NCI-H1436 treated with DMSO at 0.1 percent for 48 hours (cell line): Measurements from ENCODE around the gene ZNF212.

Experiments
- DNase-seq: peaks from one replicate; lab custom pipeline; 2025; lab: John Stamatoyannopoulos, UW

The ZNF212 gene

DNA sequence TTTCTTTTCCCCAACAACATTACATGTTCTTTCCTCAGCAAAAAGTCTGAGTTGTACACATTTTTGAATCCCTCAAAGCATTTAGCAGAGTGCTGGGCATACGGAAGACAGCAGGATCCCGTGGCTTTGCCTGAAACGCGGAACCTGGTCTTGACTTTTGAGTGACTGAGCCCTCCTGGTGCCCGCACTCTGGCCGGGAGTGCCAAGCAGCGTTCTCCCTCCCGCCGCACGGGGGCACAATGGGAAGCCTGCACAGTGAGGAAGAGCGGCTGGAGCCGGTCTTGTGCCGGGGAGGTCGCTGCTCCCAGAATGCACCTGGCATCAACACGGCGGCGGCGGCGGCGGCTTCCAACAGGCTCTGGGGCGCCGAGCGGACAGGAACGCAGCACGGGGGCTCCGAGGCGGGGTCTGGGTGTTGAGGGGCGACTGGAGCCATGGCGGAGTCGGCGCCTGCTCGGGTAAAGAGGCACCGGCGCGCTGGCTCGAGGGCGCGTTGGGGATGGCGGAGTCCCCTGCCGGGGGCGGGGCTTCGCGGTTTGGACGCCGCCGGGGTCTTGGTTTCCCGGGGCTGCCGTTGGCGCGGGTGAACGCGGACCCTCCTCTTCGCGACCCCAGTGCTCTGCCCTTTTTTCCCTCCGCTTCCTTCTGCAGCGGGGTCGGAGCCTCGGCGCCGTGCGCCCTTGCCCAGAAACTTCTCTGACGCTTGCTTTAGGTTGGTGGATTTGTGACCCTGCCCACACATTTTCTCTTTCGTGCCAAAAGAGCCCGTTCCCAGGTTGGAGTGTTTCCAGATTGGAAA is at the start of gene ZNF212:
Gene ZNF212, plus strand, starts transcription at position 307 of the 799 bp plus-strand sequence. Its CDS starts 128 bp downstream, at position 435.
- DNase-seq: peak; percentile 33

DNA sequence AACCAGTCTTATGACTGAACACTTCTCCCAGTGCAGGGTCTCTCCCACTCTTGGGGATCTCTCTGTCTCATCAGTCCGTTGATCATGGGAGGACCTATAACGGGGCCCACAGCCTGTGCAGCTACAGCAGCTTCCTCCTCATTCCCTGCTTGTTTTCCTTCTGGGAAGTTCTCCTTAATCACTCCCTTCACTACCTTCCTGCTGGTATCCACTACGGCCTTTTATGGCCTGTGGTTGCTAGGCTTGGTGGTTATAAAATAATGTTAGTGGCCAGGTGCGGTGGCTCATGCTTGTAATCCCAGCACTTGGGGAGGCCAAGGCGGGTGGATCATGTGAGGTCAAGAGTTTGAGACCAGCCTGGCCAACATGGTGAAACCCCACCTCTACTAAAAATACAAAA is 47.6 kb upstream of the ZNF212 start:
- DNase-seq: no peak

DNA sequence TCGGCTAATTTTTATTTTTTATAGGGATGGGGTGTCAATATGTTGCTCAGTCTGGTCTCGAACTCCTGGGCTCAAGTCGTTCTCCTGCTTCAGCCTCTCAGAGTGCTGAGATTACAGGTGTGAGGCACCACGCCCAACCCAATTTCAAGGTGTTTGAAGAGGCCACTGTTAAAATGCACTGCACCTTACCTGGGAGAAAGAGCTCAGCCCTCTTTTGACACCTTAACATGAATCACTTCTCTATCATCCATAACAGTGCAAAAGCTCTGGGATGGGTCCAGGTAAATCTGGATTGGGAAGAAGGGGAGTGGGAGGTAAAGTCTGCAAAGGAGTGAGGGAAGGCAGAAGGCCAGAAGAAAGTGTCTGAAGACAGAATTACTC is 44.7 kb upstream of the ZNF212 start:
- no peak for DNase-seq

DNA sequence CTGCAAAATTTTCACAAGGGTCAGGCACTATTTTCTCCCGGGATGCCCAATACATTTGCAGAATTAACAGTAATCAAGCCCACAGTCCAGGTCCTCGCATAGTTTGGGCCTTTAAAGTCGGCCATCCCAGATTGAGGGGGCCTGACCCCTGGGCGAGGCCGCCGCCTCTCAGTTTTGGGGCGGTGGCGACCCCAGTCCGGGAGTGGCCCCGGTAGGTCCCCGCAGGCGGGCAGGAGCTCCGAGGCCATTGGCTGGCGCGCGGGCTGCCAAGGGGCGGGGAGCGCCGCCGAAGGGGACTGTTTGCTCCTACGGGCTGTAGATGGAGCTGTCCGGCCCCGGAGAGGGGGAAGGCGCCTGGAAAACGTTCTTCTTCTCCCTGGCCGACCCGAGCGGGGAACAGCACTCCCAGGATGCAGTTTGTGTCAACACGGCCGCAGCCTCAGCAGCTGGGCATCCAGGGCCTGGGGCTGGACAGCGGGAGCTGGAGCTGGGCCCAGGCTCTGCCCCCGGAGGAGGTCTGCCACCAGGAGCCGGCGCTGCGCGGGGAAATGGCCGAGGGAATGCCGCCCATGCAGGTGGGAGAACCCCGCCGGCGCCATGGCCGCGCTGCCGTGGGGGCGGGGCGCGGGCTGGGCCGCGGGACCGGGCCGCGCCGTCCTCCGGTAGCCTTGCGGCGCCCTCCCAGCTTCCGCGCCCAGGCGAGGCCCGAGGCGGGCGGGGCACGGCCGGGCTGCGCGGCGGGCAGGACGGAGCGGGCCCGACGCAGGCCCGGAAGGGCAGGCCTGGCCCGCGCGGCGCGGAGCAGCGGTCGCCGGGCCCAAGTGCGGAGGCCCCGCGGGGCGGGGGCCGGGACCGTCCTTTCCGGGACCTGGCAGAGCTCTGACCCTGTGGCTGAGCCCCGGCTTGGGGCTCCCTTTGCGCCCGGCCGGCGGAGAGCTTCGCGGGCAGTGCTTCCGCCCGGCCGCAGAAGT is 44.0 kb upstream of the ZNF212 start, which contains the start of gene ZNF282:
Gene ZNF282, plus strand, starts transcription at position 367 of the 971 bp plus-strand sequence. Its CDS starts 44 bp downstream, at position 411.
- DNase-seq: peak; percentile 66

DNA sequence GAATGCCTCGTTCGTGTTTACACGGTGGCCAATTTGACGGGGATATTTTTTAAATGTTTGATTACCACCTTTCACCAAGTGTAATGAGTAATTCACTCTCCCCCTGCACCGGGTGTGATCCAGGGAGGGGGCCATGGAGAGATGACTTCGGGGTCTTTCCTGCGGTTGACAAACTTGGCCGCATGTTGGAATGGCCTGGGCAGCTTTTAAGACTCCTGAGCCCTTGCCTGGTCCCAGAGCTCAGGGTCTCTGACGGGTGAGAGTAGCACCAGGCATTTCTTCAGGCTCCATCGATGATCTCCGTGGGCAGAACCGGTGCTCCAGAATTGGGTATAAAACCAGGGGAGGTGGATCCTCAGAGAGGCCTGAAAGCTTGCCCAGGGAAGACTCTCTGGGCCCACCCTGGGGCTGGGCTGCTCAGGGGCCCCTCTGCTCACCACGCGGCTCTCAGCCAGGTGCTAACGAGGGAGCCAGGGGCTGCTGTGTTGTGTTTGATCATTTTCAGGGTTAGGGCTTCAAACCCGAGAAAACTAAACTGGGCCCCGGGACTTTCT is 43.2 kb upstream of the ZNF212 start:
- no peak for DNase-seq

DNA sequence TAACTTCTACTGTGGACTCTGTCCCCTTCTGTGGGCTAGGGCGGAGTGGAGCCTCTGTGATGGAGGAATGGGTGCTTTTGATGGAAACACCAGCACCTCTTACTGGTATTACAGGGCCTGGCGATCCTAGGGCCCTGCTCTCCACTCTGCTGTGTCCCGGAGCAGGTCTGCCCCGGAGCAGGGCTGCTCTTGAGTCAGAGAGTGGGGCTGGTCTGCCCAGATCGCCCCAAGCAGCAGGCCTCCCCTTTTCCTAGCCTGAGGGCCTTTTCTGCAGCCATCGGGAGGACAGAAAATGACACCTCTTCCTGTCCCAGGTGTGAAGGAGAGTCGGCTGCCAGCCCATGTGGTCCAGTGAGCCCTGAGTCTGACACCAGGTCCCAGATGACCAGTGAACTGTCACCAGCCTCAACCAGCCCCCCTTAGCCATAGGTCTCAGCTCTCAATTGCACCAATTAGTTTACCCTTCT is 42.7 kb upstream of the ZNF212 start:
- DNase-seq: no peak

DNA sequence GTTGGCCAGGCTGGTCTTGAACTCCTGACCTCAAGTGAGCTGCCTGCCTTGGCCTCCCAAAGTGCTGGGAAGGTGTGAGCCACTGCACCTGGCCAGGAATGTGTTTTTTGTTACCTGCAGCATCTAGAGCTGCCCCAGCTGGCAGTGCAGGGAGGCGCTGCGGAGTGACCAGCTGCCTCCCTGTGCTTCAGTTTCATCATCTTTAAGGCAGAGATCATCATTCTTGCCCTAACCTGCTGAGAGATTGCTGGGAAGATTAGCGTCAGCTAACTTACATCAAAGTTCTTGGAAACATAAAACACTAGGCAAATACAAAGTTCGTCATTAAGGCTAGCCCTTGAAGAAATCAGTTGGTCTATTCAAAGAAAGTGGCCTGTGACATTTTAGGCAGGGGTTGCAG is 41.8 kb upstream of the ZNF212 start:
- DNase-seq: no peak

DNA sequence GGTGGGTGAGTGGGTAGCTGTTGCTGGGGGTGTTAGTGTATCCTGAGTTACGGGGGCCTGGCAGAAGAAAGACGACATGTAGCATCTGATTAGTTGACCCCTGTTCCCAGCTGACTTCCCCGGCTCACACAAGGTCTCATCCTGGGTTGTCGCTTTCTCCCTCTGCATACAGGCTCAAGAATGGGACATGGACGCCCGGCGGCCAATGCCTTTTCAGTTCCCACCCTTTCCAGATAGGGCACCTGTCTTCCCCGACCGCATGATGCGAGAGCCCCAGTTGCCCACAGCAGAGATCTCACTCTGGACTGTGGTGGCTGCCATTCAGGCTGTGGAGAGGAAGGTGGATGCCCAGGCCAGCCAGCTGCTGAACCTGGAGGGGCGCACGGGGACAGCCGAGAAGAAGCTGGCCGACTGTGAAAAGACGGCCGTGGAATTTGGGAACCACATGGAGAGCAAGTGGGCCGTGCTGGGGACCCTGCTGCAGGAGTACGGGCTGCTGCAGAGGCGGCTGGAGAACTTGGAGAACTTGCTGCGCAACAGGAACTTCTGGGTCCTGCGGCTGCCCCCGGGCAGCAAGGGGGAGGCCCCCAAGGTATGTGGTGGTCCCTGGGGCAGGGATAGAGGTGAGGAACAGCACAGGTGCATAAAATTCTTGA is 41.2 kb upstream of the ZNF212 start:
- no peak for DNase-seq

DNA sequence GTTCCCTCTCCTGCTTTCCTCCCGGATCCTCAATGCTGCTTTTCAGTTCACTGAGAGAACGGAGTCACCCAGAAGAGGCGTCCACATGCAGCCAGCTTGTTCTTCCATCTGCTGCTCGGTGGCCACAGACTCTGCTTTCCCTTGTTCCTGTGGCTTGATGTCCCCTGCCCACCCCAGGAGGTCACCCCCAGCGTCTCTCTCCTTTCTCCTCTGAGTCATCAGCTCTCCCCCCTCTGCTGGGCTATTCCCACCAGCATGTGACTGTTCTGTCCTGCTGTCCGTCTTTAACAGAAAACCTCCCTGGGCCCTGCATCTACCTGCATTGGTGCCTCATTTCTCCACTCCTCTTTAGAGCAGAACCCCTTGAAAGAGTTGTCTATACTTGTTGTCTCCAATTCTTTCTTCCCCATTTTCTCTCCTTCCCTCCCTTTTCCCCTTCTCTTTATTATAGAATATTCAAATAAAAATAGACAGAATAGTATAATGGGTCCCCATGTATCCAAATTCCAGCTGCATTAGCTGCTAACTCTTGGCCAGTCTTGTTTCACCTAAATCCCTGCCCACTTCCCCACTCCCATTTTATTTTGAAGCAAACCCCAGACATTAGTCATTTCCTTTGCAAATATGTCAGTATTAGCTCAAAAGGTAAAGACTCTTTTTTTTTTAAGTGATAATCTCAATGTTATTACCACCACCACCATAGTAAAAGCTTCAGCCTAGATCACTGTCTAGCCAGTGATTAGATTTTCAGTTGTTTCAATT is 40.0 kb upstream of the ZNF212 start:
- no peak for DNase-seq

DNA sequence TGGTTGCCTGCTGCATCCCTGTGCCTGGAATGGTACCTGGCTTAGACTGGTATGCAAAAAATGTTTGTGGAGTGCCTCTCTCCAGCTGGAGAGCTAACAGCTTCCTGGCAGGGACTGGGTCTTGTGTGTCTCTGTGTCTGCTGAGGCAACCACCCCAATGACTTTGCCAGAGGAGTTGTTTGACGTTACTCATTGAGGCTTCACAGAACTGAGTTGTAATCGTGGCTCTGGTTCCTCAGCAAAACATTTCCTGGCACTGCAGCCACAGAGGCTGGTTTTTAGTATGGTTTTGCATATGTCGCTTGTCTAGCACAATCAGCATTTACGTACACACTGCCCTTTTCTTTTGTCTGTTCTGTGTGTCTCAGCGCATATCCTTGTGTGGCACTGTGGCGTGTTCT is 36.6 kb upstream of the ZNF212 start:
- DNase-seq: no peak

DNA sequence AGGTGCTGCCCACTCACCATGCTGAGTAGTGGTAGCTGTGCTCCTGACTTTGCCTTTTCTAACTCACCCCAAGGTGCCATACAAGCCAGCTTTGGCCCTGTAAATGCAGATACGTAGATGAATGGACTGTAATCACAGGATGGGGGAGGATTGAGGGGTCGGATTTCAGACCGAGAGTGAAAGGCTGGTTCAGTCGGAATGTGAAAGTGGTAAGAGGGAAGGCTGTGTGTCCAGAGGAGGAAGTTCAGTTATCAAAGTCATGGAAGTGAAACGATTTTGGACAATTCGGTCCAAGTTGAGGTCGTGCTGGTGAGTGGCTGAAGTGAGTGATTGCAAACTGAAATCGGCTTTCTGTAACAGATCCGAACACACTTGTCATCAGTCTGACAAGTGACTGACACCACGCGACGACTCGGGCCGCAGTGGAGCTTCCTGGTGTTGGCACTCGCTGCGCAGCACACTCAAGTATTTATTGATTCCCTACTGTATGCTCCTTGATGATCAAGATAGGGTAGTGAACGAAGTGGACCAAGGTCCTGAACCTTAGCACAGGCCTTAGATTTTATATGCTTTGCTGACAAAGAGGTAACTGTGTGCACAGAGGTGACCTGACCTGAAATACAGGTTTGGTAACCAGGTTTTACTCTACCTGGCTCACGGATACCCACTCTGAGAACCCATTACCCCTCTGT is 33.6 kb upstream of the ZNF212 start:
- DNase-seq: no peak

DNA sequence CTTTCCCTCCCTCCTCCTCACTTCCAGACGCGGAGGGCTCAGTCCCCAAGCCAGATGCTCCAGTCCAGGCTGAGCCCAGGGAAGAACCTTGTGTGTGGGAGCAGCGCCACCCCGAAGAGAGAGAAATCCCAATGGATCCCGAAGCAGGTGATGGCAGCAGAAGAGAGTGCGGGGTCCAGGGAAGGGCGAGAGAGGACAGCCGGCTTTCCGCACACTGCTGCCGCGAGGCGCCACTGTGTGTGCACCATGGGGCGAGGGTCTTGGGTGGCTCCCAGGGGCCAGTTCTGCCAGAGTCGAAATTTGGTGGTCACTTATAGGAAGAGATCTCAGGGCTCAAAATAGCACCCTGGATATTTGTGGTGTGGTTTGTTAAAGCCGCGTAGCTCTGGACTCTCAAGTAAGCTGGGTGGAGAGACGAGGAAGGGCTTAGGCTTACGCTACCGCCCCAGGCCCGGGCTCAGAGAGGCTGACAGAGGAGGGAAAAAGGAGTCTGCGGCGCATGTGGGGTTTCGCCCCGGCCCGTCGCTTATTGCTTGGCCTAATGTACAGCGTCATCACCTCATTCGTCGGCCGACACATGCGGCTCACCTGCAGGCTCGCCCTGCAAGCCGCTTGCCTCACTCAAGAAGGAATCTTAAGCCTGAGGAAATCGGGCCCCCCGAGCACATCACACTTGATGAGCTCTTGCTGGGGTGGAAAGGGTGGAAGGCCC is 32.0 kb upstream of the ZNF212 start:
- DNase-seq: no peak

DNA sequence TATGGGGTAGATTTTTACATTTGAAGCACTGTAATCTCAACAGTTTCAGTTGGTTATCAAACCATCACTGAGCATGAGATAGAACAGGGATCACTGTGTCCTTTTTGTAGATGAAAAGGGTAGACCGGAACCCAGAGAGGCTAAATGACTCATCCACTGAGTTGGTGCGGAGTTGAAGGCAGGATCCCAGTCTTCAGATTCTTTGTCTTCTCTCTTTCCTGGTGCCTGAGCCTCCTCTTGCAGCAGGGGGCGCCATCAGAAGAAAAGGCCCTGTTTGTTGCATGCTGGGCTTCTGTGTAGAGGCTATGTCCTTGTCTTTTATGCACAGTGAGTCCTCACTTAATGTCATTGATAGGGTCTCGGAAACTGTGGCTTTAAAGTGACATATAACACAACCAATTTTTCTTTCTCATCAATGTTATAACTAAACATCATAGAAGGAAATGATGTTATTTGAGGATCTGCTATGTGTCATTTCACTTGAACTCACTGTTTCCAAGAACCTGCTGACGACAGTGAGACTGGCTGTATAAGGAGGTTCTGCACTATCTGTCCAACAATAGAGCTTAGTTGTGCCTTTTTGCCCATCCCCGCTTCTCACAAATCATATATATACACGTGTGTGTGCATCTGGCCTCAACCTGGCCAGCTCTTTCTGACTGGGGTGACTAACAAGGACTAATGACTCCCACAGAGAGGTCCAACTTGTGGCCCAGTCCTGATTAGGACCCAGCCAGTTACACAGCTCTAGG is 29.8 kb upstream of the ZNF212 start:
- DNase-seq: no peak

DNA sequence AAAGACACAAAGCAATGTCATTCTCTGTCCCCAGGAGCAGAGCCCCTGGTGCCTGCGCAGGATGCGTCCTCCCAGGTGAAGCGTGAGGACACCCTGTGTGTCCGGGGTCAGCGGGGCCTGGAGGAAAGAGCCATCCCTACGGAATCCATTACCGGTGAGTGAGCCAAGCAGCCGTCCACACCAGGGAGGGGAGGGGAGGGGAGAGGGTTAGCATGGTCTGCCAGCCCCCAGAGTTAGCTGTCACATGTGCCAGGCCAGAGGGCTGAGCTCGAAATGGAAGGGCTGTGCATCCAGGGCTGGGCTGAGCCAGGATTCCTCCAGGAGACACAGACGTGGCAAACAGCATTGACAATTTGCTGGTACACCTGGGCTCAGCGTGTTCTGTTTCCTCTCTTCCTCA is 28.9 kb upstream of the ZNF212 start:
- no peak for DNase-seq

DNA sequence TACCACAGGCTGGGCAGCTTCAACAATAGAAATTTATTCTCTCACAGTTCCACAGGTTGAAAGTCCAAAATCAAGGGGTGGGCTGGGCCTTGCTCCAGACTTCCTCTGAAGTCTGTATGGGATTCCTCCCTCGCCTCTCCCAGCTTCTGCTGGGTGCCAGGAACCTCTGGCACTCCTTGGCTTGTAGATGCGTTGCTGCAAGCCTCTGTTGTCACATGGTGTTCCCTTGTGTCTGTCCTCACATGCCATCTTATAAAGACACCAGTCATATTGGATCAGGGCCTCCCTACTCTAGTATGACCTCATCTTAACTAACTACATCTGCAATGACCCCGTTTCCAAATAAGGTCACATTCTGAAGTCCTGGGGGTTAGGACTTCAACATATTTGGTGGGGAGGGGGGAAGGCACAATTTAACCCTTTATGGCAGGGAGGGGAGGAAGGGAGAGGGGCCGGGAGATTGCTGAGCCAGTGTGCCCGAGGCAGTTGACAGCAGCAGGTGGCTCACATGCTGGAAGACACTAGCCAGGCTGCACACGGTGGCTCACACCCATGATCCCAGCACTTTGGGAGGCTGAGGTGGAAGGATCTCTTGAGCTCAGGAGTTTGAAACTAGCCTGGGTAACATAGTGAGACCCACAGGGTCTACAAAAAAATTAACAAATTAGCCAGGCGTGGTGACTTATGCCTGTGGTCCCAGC is 25.3 kb upstream of the ZNF212 start:
- DNase-seq: no peak

DNA sequence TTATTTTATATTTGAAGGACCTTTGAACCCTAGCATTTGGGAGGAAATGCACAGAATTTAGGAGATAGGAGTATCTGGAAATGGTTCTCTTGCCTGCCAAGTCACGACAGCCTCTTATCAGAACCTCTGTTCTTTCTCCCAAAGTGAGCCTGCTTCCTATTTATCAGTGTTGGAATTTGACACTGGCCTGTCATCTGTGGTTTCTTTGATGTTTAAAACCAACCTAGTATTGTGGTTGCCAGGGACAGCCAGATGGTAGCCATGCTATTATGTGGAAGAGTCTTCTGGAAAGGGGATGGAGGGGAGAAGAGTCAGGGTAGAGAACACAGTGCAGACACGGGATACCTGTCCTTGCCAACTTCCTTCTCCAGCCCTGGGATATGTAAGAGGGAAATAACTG is 23.0 kb upstream of the ZNF212 start:
- DNase-seq: no peak

DNA sequence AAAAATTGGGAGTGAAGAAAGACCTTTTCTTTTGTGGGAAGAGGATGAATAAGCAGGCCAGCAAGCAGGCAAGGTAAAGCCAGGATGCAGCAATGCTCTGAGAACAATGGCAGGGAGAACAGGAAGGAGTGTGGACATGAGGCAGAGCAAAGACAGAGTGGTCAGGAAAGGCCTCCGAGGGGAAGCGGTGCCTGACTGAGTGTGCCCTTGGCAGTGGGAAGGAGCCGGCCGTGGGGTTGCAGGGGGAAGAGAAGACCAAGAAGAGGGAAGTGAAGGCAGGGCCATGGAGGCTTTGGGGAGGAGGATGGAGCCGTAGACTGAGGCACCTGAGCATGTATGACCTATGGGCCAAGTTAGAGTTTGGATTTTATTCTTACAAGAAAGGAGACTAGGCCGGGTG is 21.9 kb upstream of the ZNF212 start:
- no peak for DNase-seq
